Measurements from ENCODE around the gene GLIPR1L1.

Gene GLIPR1L1

DNA sequence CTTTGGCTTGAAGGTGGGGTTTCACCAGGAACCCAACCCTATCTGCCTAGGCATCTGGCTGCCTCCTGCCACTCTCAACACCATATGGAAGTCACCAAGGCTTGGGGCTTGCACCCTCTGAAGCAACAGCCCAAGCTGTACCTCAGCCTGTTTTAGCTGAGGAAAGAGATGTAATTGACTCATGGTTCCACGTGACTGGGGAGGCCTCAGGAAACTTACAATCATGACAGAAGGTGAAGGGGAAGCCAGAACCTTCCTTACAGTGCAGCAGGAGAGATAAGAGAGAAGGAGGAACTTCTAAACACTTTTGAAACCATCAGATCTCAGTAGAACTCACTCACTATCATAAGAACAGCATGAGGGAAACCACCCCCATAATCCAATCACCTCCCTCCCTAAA is 26.9 kb downstream of the GLIPR1L1 start:
- no peak overlapping the region for H3K4me3 ChIP-seq (ENCODE audit: control insufficient read depth, low read depth, low read length)
- TF ChIP-seq, protein P1, sequence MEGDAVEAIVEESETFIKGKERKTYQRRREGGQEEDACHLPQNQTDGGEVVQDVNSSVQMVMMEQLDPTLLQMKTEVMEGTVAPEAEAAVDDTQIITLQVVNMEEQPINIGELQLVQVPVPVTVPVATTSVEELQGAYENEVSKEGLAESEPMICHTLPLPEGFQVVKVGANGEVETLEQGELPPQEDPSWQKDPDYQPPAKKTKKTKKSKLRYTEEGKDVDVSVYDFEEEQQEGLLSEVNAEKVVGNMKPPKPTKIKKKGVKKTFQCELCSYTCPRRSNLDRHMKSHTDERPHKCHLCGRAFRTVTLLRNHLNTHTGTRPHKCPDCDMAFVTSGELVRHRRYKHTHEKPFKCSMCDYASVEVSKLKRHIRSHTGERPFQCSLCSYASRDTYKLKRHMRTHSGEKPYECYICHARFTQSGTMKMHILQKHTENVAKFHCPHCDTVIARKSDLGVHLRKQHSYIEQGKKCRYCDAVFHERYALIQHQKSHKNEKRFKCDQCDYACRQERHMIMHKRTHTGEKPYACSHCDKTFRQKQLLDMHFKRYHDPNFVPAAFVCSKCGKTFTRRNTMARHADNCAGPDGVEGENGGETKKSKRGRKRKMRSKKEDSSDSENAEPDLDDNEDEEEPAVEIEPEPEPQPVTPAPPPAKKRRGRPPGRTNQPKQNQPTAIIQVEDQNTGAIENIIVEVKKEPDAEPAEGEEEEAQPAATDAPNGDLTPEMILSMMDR (conservative IDR thresholded peaks at IDR 0.05; ENCODE audit: control insufficient read depth, insufficient read depth, low read depth, low read length), result no peak
- DNase-seq (ENCODE audit: low read depth), result no peak

DNA sequence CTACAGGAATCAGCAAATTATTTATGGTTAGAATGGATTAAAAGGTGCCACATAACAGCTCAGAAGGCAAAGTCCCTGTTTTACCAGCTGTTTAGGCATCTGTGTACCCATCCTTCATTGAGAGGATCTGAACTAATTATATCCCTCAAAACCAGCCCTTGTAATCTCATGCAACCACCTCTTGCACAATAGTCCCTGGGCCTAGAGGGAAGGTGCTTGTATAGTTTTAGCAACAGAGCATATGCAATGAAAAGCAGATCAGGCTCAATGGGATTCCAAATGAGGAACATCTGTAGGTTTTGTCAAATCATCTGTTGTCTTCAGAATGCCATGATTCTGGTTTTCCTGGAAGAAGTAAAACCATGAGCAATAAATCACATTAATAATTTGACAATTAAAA is 30.4 kb downstream of the GLIPR1L1 start:
- H3K4me3 ChIP-seq (ENCODE audit: control insufficient read depth, low read depth, low read length), result no peak overlapping the region
- peak; percentile 80 for DNase-seq (ENCODE audit: low read depth)
- TF ChIP-seq, protein P1 (conservative IDR thresholded peaks at IDR 0.05; ENCODE audit: control insufficient read depth, insufficient read depth, low read depth, low read length), result no peak

DNA sequence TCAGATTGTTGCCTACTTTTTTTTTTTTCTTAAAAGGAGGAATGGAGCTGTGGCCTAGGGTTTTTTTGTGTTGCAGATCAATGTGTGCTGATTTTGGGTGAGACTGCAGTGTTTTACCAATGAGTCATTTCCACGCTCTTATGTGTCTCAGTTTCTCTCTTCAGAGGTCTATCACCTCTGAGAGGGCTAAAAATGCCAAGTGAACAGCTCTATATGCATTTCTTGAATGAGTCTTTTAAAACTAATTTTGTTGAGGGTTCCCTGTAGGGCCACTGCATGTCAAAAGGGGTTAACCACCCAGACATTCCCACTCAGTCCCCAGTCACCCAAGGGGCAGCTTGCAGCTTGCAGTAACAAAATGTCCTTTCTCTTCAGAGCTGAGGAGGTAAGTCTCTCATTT is 32.2 kb downstream of the GLIPR1L1 start:
- TF ChIP-seq, protein P1 (conservative IDR thresholded peaks at IDR 0.05; ENCODE audit: control insufficient read depth, insufficient read depth, low read depth, low read length), result no peak
- no peak overlapping the region for H3K4me3 ChIP-seq (ENCODE audit: control insufficient read depth, low read depth, low read length)
- DNase-seq (ENCODE audit: low read depth), result peak; percentile 25

DNA sequence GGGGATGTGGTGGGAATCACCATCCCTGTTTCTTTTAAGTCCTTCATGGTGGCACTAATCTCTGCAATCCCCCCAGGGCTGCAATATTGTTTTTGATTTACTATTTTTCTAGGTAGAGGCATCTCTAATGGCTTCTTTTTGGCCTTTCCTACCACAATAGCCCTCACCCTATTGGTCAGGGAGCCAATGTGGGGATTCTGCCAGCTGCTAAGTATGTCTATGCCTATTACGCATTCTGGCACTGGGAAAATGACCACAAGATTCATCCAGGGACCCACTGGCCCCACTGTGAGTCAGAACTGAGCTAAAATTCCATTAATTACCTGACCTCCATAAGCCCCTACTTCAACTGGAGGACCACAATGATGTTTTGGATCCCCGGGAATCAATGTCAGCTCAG is 40.5 kb downstream of the GLIPR1L1 start:
- DNase-seq (ENCODE audit: low read depth), result peak; percentile 10
- TF ChIP-seq, protein P1 (conservative IDR thresholded peaks at IDR 0.05; ENCODE audit: control insufficient read depth, insufficient read depth, low read depth, low read length), result no peak
- no peak overlapping the region for H3K4me3 ChIP-seq (ENCODE audit: control insufficient read depth, low read depth, low read length)

DNA sequence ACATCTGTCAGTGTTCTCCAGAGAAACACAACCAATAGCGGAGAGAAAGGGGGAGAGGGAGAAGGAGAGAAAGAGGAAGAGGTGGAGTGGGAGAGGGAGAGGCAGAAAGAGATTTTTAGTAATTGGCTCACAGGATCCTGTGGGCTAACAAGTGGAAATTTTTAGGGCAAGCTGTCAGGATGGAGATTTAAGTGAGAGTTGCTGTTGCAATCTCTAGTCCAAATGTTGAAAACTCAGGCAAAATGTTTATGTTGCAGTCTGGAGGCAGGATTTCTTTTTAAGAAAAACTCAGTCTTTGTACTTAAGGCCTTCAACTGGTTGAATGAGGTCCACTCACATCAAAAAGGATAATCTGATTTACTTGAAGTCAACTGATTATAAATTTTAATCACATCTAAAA is 43.9 kb downstream of the GLIPR1L1 start:
- DNase-seq (ENCODE audit: low read depth), result peak; percentile 31
- TF ChIP-seq, protein P1 (conservative IDR thresholded peaks at IDR 0.05; ENCODE audit: control insufficient read depth, insufficient read depth, low read depth, low read length), result no peak
- no peak overlapping the region for H3K4me3 ChIP-seq (ENCODE audit: control insufficient read depth, low read depth, low read length)

DNA sequence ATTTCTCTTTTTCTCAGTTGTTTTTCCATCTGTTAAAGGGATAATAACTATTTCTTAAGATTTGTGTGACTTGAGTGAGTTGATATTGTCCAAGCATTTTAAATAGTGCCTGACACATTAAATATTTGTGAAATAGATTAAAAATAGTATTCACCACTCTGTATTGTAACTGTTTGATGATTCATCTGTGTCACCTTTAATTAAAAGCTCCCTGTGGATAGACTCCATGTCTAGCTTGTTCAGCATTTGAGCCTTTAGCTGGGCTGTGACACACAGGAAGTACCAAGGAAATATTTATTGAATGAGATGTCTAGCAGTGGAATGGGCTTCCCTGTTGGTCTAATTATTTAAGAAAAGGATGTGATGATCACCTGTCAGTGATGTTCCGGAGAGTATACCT is 54.6 kb downstream of the GLIPR1L1 start:
- TF ChIP-seq, protein P1 (conservative IDR thresholded peaks at IDR 0.05; ENCODE audit: control insufficient read depth, insufficient read depth, low read depth, low read length), result no peak
- no peak overlapping the region for H3K4me3 ChIP-seq (ENCODE audit: control insufficient read depth, low read depth, low read length)
- peak; percentile 62 for DNase-seq (ENCODE audit: low read depth)

DNA sequence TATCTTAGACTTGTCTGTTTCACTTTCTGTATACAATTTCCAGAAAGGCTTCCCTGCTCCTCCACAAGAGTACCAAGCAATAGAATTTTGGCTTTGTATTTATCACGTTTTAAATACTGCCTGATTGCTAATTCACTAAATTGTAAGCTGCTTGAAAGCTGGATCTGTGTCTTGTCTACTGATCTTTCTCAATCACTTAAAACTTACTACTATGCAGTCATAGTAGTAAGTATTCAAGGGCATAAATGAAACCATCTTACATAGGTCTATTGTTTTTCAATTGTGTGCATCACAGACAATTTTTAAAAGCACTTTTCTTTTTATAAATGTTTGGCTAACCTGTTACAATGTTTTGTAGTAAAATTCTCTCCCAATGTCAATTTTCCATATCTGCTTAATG is 55.2 kb downstream of the GLIPR1L1 start:
- DNase-seq (ENCODE audit: low read depth), result peak; percentile 10
- TF ChIP-seq, protein P1 (conservative IDR thresholded peaks at IDR 0.05; ENCODE audit: control insufficient read depth, insufficient read depth, low read depth, low read length), result no peak
- H3K4me3 ChIP-seq (ENCODE audit: control insufficient read depth, low read depth, low read length), result peak overlapping the region; percentile 57
